Measurements from ENCODE around the gene CDR2.
"Not testable (repeated sequence)": the region's sequence is repeated elsewhere in the genome, so short reads cannot be mapped to it uniquely, and the experiment has no call there.

- TF ChIP-seq CTCF (IDR thresholded peaks at IDR 0.05; ENCODE audit: insufficient read depth, low read length, poor library complexity, severe bottlenecking); EZH2phosphoT487 (conservative IDR thresholded peaks at IDR 0.05; ENCODE audit: low read length): not testable (repeated sequence)
These were observed 43.4 kb upstream of the CDR2 start for GRCh38 chr16:22417798-22418197.
